GM23338 (cell line): ENCODE data around the gene FBRSL1. TPM values are rescaled to one million over a fixed set of nuclear protein-coding genes. Genes with fewer than 3 reads are reported as not detected.

ENCODE experiments used
- ATAC-seq: fragments of 200-7000 bp; cut with Tn5 transposase; 3 replicates; pipeline ENCODE4 v1.9.1; 2020
- DNase-seq: peaks from one replicate; pipeline ENCODE4 v3.0.0-alpha.2; 2015; ENCODE audit warnings: low spot score
- H2AFZ ChIP-seq: fragments of 200-600 bp; sonication (generic); 2 replicates; pipeline ENCODE4 v1.8.0; 2016; ENCODE audit warnings: antibody characterized with exemption, mild to moderate bottlenecking, moderate library complexity
- H3F3A ChIP-seq: fragments of 200-600 bp; sonication (generic); replicated peaks from 2 replicates; pipeline ENCODE4 v1.8.0; 2017; ENCODE audit warnings: antibody characterized with exemption, mixed run types, low read depth
- H3K27ac ChIP-seq: fragments of 200-600 bp; sonication (generic); 2 replicates; pipeline ENCODE4 v1.6.1; 2016; ENCODE audit warnings: low read depth
- H3K27me3 ChIP-seq: fragments of 200-600 bp; sonication (generic); 2 replicates; pipeline ENCODE4 v1.8.0; 2016; ENCODE audit warnings: mild to moderate bottlenecking, mixed run types, moderate library complexity; ENCODE audit not compliant: insufficient read depth
- H3K36me3 ChIP-seq: fragments of 200-600 bp; sonication (generic); 2 replicates; pipeline ENCODE4 v1.8.0; 2016; ENCODE audit warnings: mild to moderate bottlenecking; ENCODE audit not compliant: insufficient read depth
- H3K4me1 ChIP-seq: fragments of 200-600 bp; sonication (generic); 2 replicates; pipeline ENCODE4 v1.8.0; 2016; ENCODE audit warnings: mild to moderate bottlenecking, moderate library complexity; ENCODE audit not compliant: insufficient read depth
- H3K4me2 ChIP-seq: fragments of 200-600 bp; sonication (generic); 2 replicates; pipeline ENCODE4 v1.7.1; 2017; ENCODE audit warnings: mixed run types
- H3K4me3 ChIP-seq: fragments of 200-600 bp; sonication (generic); 2 replicates; pipeline ENCODE4 v1.6.1; 2016; ENCODE audit warnings: mixed run types
- H3K79me2 ChIP-seq: fragments of 200-600 bp; sonication (generic); replicated peaks from 2 replicates; pipeline ENCODE4 v1.8.0; 2017; ENCODE audit warnings: mild to moderate bottlenecking; ENCODE audit not compliant: insufficient read depth
- H3K9me2 ChIP-seq: fragments of 200-600 bp; sonication (generic); 2 replicates; pipeline ENCODE4 v1.8.0; 2017; ENCODE audit not compliant: insufficient read depth
- H4K20me1 ChIP-seq: fragments of 200-600 bp; sonication (generic); replicated peaks from 2 replicates; pipeline ENCODE4 v1.8.0; 2017; ENCODE audit warnings: mild to moderate bottlenecking; ENCODE audit not compliant: insufficient read depth
- H3K27ac Mint-ChIP-seq: 2 replicates; pipeline ENCODE4 v1.8.0; 2020; ENCODE audit warnings: inconsistent platforms, mild to moderate bottlenecking, moderate library complexity, mixed read lengths
- H3K27me3 Mint-ChIP-seq: 3 replicates; pipeline ENCODE4 v1.8.0; 2022; ENCODE audit warnings: low read depth, mild to moderate bottlenecking, moderate library complexity, mixed read lengths, inconsistent platforms; ENCODE audit not compliant: insufficient read depth, poor library complexity
- H3K36me3 Mint-ChIP-seq: 3 replicates; pipeline ENCODE4 v1.8.0; 2021; ENCODE audit warnings: low read depth, mild to moderate bottlenecking, inconsistent platforms, moderate library complexity, mixed read lengths
- H3K4me1 Mint-ChIP-seq: 3 replicates; pipeline ENCODE4 v1.8.0; 2020; ENCODE audit warnings: mild to moderate bottlenecking, inconsistent platforms, mixed read lengths
- H3K4me3 Mint-ChIP-seq: 3 replicates; pipeline ENCODE4 v1.8.0; 2021; ENCODE audit warnings: moderate library complexity, mild to moderate bottlenecking, inconsistent platforms, mixed read lengths
- H3K9me3 Mint-ChIP-seq: 3 replicates; pipeline ENCODE4 v1.8.0; 2020; ENCODE audit warnings: moderate library complexity, mild to moderate bottlenecking, inconsistent platforms, mixed read lengths
- CREB1 ChIP-seq: fragments of 250-450 bp; sonication (Bioruptor Pico); IDR thresholded peaks from 2 replicates; pipeline ENCODE4 v1.5.0; 2020; ENCODE audit warnings: low read depth, mild to moderate bottlenecking, moderate library complexity
- CTCF ChIP-seq, 2 experiments: fragments of 200-600 bp in 1 of 2; sonication (generic) in 1 of 2; conservative IDR thresholded peaks; 2 replicates each; pipeline versions ENCODE4 v1.5.1 to v1.6.1; 2016 to 2017; ENCODE audit warnings: antibody characterized with exemption in 2 of 2, low read depth in 2 of 2, mild to moderate bottlenecking in 2 of 2, moderate library complexity in 1 of 2
- ETS1 ChIP-seq: IDR thresholded peaks from 2 replicates; pipeline ENCODE4 v1.6.1; 2016; ENCODE audit warnings: antibody characterized with exemption
- EZH2 ChIP-seq: fragments of 200-600 bp; sonication (generic); IDR thresholded peaks from one replicate; pipeline ENCODE4 v1.8.0; 2017; ENCODE audit warnings: antibody characterized with exemption, mild to moderate bottlenecking, low read depth; ENCODE audit not compliant: unreplicated experiment
- EZH2phosphoT487 ChIP-seq: fragments of 200-600 bp; sonication (generic); IDR thresholded peaks from one replicate; pipeline ENCODE4 v1.8.1; 2018; ENCODE audit warnings: antibody characterized with exemption; ENCODE audit not compliant: unreplicated experiment
- JUNB ChIP-seq: IDR thresholded peaks from one replicate; pipeline ENCODE4 v1.6.1; 2016; ENCODE audit warnings: antibody characterized with exemption; ENCODE audit not compliant: unreplicated experiment
- REST ChIP-seq: IDR thresholded peaks from one replicate; pipeline ENCODE4 v1.6.1; 2018; ENCODE audit warnings: antibody characterized with exemption; ENCODE audit not compliant: unreplicated experiment
- STAT1 ChIP-seq: IDR thresholded peaks from one replicate; pipeline ENCODE4 v1.6.1; 2016; ENCODE audit warnings: antibody characterized with exemption; ENCODE audit not compliant: unreplicated experiment
- polyA plus RNA-seq: library from polyadenylated mRNA; unstranded; fragments of >200 nt; fragmentation: Nextera tagmentation; extraction: Ambion mirVana; gene quantifications from 2 replicates; pipeline ENCODE4 v1.2.1, GENCODE V29; 2016
- total RNA-seq: library from RNA; depleted of rRNA; stranded (reverse); fragments of >200 nt; shearing (Covaris generic); gene quantifications from 2 replicates; pipeline ENCODE4 v1.2.3, GENCODE V29; 2014

Gene FBRSL1
- total and polyA plus RNA-seq, 2 experiments from 2014 or later, result 37.8 to 89.8 TPM

DNA sequence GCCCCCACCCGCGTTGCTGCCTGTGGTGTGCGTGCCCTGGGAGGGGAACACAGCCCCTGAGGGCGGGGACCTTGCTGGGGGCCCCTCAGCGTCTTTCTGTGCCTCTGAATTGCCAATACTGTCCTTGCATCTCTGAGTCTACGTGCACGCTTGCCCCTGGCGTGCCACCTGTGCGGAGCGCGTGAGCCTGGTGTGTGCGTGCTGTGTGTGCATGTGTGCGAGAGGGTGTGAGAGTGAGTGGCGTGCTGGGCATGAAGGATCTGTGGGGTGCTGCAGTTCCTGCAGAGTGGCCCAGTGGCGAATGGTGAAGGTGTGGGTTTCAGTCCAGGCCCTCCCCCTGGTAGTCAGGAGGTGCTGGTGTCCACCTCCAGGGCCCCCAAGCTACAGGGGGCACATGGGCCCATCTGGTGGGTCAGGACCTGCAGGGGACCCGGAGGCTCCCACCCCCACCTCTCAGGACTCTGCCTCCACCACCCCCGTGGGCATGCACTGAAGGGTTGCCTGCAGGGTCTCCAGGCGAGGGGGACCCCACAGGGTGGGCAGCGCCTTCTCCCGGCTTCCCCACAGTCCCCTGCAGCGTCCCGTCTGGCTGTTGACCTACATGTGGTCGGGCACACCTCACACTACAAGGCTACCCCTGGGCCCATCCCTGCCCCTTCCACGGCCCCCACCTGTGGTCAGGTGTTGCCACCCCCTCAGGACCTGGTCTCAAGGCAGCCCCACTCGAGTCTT is 21.0 kb downstream of the FBRSL1 start:
- H3F3A ChIP-seq, result no peaks in the 10 kb centered on the region
- H3K36me3 ChIP-seq, result no peaks in the 10 kb centered on the region
- peaks cover 14% of the 10 kb centered on the region for H3K27me3 Mint-ChIP-seq
- H4K20me1 ChIP-seq, result peaks cover 7% of the 10 kb centered on the region
- peaks cover 5% of the 10 kb centered on the region; the same call in 2 of the 3 replicates for H3K9me3 Mint-ChIP-seq
- peaks cover 3% of the 10 kb centered on the region; the same call in 1 of the 3 replicates for H3K36me3 Mint-ChIP-seq
- no peak overlapping the region for H3K4me3 Mint-ChIP-seq
- peaks cover 16% of the 10 kb centered on the region for H3K4me1 Mint-ChIP-seq
- no peak overlapping the region for H3K27ac Mint-ChIP-seq
- H3K27me3 ChIP-seq, result peaks cover 9% of the 10 kb centered on the region; the same call in 1 of the 2 replicates
- H2AFZ ChIP-seq, result no peak overlapping the region
- H3K9me2 ChIP-seq, result no peaks in the 10 kb centered on the region
- H3K79me2 ChIP-seq, result peaks cover 12% of the 10 kb centered on the region
- TF ChIP-seq CREB1 (CRISPR knock-in tag), result no peak
- H3K4me3 ChIP-seq, result no peak overlapping the region
- no peak for DNase-seq
- H3K27ac ChIP-seq, result no peak overlapping the region
- no peak overlapping the region for H3K4me2 ChIP-seq
- ATAC-seq, result no peak
- H3K4me1 ChIP-seq, result peaks cover 11% of the 10 kb centered on the region; the same call in 1 of the 2 replicates

DNA sequence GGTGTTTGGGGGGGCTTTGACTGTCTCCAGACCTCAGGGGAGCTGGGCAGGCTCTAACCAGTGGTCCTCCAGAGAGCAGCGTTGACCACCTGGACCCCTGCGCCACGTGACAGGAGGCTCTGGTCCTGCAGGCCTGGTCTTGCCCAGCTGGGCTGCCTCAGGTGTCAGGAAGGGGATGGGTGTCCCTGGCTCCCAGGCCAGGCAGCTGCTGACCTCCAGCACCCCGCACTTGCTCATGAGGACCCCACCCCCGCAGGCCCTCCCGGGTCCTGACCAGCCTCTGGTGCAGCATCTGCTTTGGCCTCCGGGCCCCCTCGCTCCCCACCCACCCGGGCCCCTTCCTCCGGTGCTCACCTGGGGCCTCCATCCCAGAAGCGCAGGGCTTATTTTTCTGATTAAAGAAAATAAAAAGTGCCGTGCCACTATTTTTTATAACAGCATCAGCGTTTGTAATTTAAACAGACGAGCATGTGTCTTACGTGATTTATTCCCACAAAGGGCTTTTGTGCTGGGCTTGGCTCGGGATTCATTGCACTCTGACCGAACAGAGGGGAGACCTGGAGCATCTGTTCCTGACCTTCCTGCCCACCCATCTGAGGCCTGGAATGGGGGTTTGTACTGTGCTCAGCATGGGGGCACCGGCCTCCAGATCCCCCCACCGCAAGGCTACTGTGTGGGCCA is 21.7 kb downstream of the FBRSL1 start:
- no peaks in the 10 kb centered on the region for H3K36me3 ChIP-seq
- H2AFZ ChIP-seq, result no peak overlapping the region
- H3K27me3 ChIP-seq, result peaks cover 9% of the 10 kb centered on the region; the same call in 1 of the 2 replicates
- no peaks in the 10 kb centered on the region for H3F3A ChIP-seq
- H4K20me1 ChIP-seq, result peaks cover 7% of the 10 kb centered on the region
- ATAC-seq (no peak), DNase-seq (no peak)
- Mint-ChIP-seq H3K27me3 (peaks cover 17% of the 10 kb centered on the region), H3K36me3 (peaks cover 3% of the 10 kb centered on the region; the same call in 1 of the 3 replicates), H3K4me3 (no peak overlapping the region), H3K27ac (no peak overlapping the region), H3K4me1 (peaks cover 9% of the 10 kb centered on the region), H3K9me3 (peaks cover 6% of the 10 kb centered on the region; the same call in 2 of the 3 replicates)
- no peak overlapping the region for H3K4me2 ChIP-seq
- peaks cover 7% of the 10 kb centered on the region; the same call in 1 of the 2 replicates for H3K4me1 ChIP-seq
- no peak overlapping the region for H3K4me3 ChIP-seq
- no peak for TF ChIP-seq EZH2
- TF ChIP-seq STAT1, result no peak
- no peak for TF ChIP-seq REST
- TF ChIP-seq EZH2phosphoT487, result no peak
- no peak for TF ChIP-seq ETS1
- no peak for TF ChIP-seq CTCF (conservative IDR thresholded peaks at IDR 0.05; ENCODE audit: low read depth in 2 of 2)
- TF ChIP-seq JUNB, result no peak
- H3K9me2 ChIP-seq, result no peaks in the 10 kb centered on the region
- H3K79me2 ChIP-seq, result peaks cover 8% of the 10 kb centered on the region; the same call in 1 of the 2 replicates
- no peak overlapping the region for H3K27ac ChIP-seq
